Panc1 (cell line): ENCODE results near the gene PROX2. TPM values are rescaled to one million over a fixed set of nuclear protein-coding genes. Genes with fewer than 3 reads are reported as not detected.

ENCODE experiments used
- ATAC-seq: fragments of 200-7000 bp; cut with Tn5 transposase; 2 replicates; pipeline ENCODE4 v1.9.1; 2020; ENCODE audit warnings: mild to moderate bottlenecking, moderate library complexity
- BruUV-seq: library from RNA; stranded (reverse); fragments of 400-500 nt; replicated peaks from 2 replicates; lab custom pipeline; 2021; lab: Mats Ljungman, UMichigan
- CTCF ChIA-PET: fragments of 300-600 bp; sonication (Branson Sonifier 250); formaldehyde crosslinking; loops from one replicate; lab custom pipeline; 2022; ENCODE audit warnings: antibody characterized with exemption; lab: Charles Lee
- POLR2A ChIA-PET: fragments of 300-600 bp; sonication (Branson Sonifier 250); formaldehyde crosslinking; loops from one replicate; lab custom pipeline; 2022; ENCODE audit warnings: antibody characterized with exemption; lab: Charles Lee
- DNase-seq: peaks from one replicate; pipeline ENCODE4 v3.0.0-alpha.2; 2010; ENCODE audit warnings: low read depth, low spot score
- H3K27ac ChIP-seq: 2 replicates; pipeline ENCODE4 v1.5.1; 2011; ENCODE audit warnings: mild to moderate bottlenecking, low read length, inconsistent platforms
- H3K27me3 ChIP-seq: fragments of 200-500 bp; sonication (Bioruptor generic); 2 replicates; pipeline ENCODE4 v1.6.0; 2014; ENCODE audit warnings: low read length, inconsistent platforms; ENCODE audit not compliant: control insufficient read depth, insufficient read depth
- H3K36me3 ChIP-seq: fragments of 200-500 bp; sonication (Bioruptor generic); 2 replicates; pipeline ENCODE4 v1.5.1; 2014; ENCODE audit warnings: inconsistent platforms, mild to moderate bottlenecking, low read length, moderate library complexity; ENCODE audit not compliant: control insufficient read depth, insufficient read depth
- H3K4me1 ChIP-seq: 2 replicates; pipeline ENCODE4 v1.5.1; 2011; ENCODE audit warnings: inconsistent platforms, mild to moderate bottlenecking, low read length, moderate library complexity; ENCODE audit not compliant: control insufficient read depth, insufficient read depth
- H3K4me3 ChIP-seq, 2 experiments: 2 replicates each; pipeline ENCODE4 v1.5.1; 2011 to 2012; ENCODE audit warnings: low read depth in 2 of 2, low read length in 2 of 2, mild to moderate bottlenecking in 2 of 2, inconsistent platforms in 1 of 2, moderate library complexity in 1 of 2
- H3K9me3 ChIP-seq: fragments of 200-500 bp; sonication (Bioruptor generic); 2 replicates; pipeline ENCODE4 v1.5.1; 2014; ENCODE audit warnings: low read depth, mild to moderate bottlenecking, inconsistent platforms, low read length, moderate library complexity; ENCODE audit not compliant: control insufficient read depth, insufficient read depth
- CTCF ChIP-seq: fragments of 450-650 bp; IDR thresholded peaks from 2 replicates; pipeline ENCODE4 v1.5.1; 2017; ENCODE audit warnings: mild to moderate bottlenecking
- POLR2AphosphoS5 ChIP-seq: IDR thresholded peaks from 2 replicates; pipeline ENCODE4 v1.6.1; 2012; ENCODE audit warnings: mild to moderate bottlenecking, low read depth, low read length, moderate library complexity
- REST ChIP-seq, 2 experiments: IDR thresholded peaks; 2 replicates each; pipeline ENCODE4 v1.6.1; 2011 to 2012; ENCODE audit warnings: low read depth in 2 of 2, control low read depth in 1 of 2, low read length in 1 of 2, mild to moderate bottlenecking in 1 of 2, moderate library complexity in 1 of 2; ENCODE audit not compliant: insufficient read depth in 1 of 2
- SIN3A ChIP-seq: IDR thresholded peaks from 2 replicates; pipeline ENCODE4 v1.6.1; 2012; ENCODE audit warnings: low read depth, mild to moderate bottlenecking, low read length, moderate library complexity, borderline replicate concordance; ENCODE audit not compliant: insufficient read depth
- TCF7L2 ChIP-seq: IDR thresholded peaks from 2 replicates; pipeline ENCODE4 v1.6.1; 2011; ENCODE audit warnings: mild to moderate bottlenecking, low read depth, low read length, inconsistent platforms
- in situ Hi-C: cut with HindIII; loops from 2 replicates; pipeline ENCODE4 v1.10.0; 2016; ENCODE audit warnings: low sequenced_read_pairs, low pct_unique_long_range_greater_than_20kb
- intact Hi-C: fragments of 100-400 bp; cut with micrococcal nuclease; formaldehyde crosslinking; loops from one replicate; pipeline ENCODE4 v1.10.0; 2022; ENCODE audit not compliant: unreplicated experiment
- total RNA-seq: library from RNA; stranded (reverse); gene quantifications from one replicate; pipeline ENCODE4 v1.2.1, GENCODE V29; 2021; ENCODE audit not compliant: unreplicated experiment

The PROX2 gene
- total RNA-seq, 1 experiment from 2014 or later: not detected

GRCh38 chr14:74892745-74893144 lies 16.8 kb upstream of the PROX2 start:
- ChIA-PET CTCF (interaction anchor here (0.6 to 0.7 kb wide), 2 partner anchors 13 to 14 kb away, joined by 3 to 4 read pairs; no protein-coding TSS in a partner anchor), POLR2A (no interaction called here)
- no peak for ATAC-seq
- Histone ChIP-seq H3K27ac (no peak overlapping the region), H3K4me1 (peaks cover 2% of the 10 kb centered on the region; the same call in 1 of the 2 replicates), H3K4me3 (no peak overlapping the region), H3K27me3 (no peaks in the 10 kb centered on the region), H3K9me3 (no peaks in the 10 kb centered on the region), H3K36me3 (peaks cover 35% of the 10 kb centered on the region)
- TF ChIP-seq REST (IDR thresholded peaks at IDR 0.05; ENCODE audit: insufficient read depth in 1 of 2, low read depth in 2 of 2, low read length in 1 of 2) (no peak), TCF7L2 (no peak), POLR2AphosphoS5 (no peak), SIN3A (no peak), CTCF (no peak)
- in situ Hi-C loops (no loop called here), intact Hi-C loops (no loop called here)
- no TSS peak for BruUV-seq
- no peak for DNase-seq

- H3K4me3 ChIP-seq: no peak overlapping the region
- intact Hi-C loops: no loop called here
- H3K9me3 ChIP-seq: no peaks in the 10 kb centered on the region
- peaks cover 29% of the 10 kb centered on the region for H3K36me3 ChIP-seq
- DNase-seq (no peak), ATAC-seq (no peak)
- no peaks in the 10 kb centered on the region for H3K27me3 ChIP-seq
- CTCF ChIA-PET: no interaction called here
- TF ChIP-seq CTCF: no peak
- TF ChIP-seq POLR2AphosphoS5: no peak
- no peak for TF ChIP-seq SIN3A
- no peak for TF ChIP-seq REST (IDR thresholded peaks at IDR 0.05; ENCODE audit: insufficient read depth in 1 of 2, low read depth in 2 of 2, low read length in 1 of 2)
- POLR2A ChIA-PET: no interaction called here
- BruUV-seq: no TSS peak
- in situ Hi-C loops: no loop called here
- no peak overlapping the region for H3K27ac ChIP-seq
- H3K4me1 ChIP-seq: peaks cover 5% of the 10 kb centered on the region
Observed at GRCh38 chr14:74891870-74892269, 15.9 kb upstream of the PROX2 start.
